Hepatocyte (in vitro differentiated cells): ENCODE measurements around the gene MIEF1.

Source experiments
- CTCF ChIP-seq: fragments of 200-600 bp; sonication (generic); IDR thresholded peaks from 2 replicates; pipeline ENCODE4 v1.5.1; 2016; ENCODE audit warnings: antibody characterized with exemption, mild to moderate bottlenecking; ENCODE audit not compliant: poor library complexity
- EZH2phosphoT487 ChIP-seq: fragments of 200-600 bp; sonication (generic); IDR thresholded peaks from one replicate; pipeline ENCODE4 v1.6.1; 2018; ENCODE audit warnings: antibody characterized with exemption, mild to moderate bottlenecking, low read depth, moderate library complexity; ENCODE audit not compliant: unreplicated experiment, severe bottlenecking

GRCh38 chr22:39565414-39565944, 63.4 kb downstream of the MIEF1 start:
- TF ChIP-seq EZH2phosphoT487, result no peak
- TF ChIP-seq CTCF, result no peak
